C1 segment of cervical spinal cord (tissue), 14 donors: ENCODE data around the gene EID3.
"Not testable (repeated sequence)": the region's sequence is repeated elsewhere in the genome, so short reads cannot be mapped to it uniquely, and the experiment has no call there.

Source experiments
- DNase-seq, 14 donors: peaks; one replicate each; lab custom pipeline; 2025; lab: John Stamatoyannopoulos, UW

EID3 gene

GRCh38 chr12:104303538-104304151 lies at the start of gene EID3:
Gene EID3, plus strand, starts transcription at chr12:104303739. Its CDS starts 196 bp downstream, at chr12:104303935.
- peak; percentile 8 to 92 (median 79) for DNase-seq

- DNase-seq: no peak
Measured at GRCh38 chr12:104257913-104258472, 45.5 kb upstream of the EID3 start.

DNA sequence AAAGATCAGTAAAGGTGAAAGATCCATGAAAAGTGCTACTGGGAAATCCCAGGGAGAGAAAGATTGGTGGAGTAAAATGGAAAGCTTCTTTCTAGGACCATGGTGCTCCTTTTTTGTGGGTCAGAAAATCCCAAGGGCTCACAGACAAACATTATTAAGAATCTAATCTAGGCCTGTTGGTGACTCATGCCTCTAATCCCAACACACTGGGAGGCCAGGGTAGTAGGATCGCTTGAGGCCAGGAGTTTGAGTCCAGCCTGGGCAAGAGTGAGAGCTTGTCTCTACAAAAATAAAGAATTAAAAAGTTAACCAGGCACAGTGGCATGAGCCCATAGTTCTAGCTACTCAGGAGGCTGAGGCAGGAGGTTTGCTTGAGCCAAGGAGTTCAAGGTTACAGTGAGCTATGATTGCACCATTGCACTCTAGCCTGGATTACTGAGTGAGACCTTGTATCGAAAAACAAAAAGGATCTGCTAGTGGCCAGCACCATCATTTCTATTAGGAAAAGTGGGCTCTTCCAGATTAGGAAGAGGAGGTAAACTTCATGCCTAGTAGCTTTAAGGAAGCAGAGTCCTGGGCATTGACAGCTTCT lies 45.0 kb upstream of the EID3 start:
- no peak for DNase-seq

- DNase-seq: no peak
Measured at GRCh38 chr12:104263026-104263425, 40.5 kb upstream of the EID3 start.

DNA sequence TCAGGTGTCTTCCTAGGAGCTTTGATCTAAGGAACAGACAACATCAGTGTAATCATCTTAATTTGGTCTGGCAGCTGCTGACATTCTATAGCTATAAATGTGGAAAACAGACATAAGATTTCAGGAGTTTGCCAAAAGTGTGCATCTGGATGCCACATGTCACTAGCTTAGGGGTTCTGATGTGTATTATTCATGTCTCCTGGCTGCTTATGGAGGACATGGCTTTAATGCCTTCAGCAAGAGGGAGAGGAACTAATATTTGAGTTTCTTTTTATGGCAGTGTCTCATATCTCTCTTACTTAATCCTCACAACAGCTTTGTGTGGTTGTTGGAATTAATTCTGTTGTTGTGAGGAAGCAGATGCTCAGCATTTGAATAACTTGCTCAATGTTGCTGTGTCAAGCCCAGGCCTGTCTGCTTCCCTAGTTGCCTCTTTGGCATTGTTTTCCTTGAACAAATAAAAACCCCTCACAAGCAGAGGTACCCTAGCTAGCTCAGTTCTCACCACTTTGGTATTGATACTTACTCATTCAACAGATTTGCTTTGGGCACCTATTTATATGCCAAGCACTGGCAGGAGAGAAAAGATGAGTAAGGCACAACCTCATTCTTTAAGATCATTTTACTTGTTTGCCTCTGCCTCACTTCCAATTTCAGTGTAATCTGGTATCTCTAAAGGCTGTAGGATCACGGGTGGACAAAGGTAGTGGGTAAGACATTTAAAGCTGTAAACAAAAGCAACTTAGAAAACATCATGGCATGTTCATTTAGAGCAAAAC lies 39.8 kb upstream of the EID3 start:
- no peak for DNase-seq

DNA sequence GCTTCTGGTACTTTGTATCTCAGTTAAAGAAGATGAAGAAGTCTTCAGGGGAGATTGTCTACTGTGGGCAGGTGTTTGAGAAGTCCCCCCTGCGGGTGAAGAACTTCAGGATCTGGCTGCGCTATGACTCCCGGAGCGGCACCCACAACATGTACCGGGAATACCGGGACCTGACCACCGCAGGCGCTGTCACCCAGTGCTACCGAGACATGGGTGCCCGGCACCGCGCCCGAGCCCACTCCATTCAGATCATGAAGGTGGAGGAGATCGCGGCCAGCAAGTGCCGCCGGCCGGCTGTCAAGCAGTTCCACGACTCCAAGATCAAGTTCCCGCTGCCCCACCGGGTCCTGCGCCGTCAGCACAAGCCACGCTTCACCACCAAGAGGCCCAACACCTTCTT lies 38.1 kb upstream of the EID3 start:
- not testable (repeated sequence) for DNase-seq

DNA sequence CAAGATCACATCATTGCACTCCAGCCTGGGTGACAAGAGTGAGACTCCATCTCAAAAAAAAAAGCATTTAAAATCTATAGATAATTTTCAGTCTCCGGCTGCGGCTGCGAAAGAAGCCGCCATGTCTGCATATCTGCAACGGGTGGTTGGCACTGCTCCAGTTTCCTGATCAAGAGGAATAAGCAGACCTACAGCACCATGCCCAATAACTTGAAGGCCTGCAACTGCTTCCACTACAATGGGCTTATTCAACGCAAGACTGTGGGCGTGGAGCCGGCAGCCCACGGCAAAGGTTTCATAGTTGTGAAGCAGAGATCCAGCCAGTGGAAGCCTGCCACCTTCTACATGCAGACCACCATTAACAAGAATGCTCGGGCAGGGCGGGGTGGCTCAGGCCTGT lies 30.6 kb upstream of the EID3 start:
- DNase-seq: no peak

GRCh38 chr12:104273503-104273902 lies 30.0 kb upstream of the EID3 start:
- DNase-seq: no peak

DNA sequence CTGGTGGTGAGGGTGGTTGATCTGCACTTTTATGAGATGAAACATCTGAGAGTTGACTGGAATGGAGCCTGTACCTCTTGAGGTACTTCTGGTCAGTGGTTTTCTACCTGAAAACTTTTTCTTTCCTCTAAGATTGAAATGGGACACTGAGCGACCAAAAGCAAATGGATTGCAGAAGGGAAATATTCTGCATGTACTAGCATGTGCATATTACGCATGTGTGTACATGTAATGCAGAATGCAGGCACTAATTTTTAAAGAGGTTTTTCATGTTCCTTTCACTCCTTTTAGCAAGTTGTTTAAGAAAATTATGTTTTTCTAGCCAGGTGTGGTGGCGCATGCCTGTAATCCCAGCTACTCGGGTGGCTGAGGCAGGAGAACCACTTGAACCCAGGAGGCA lies 28.7 kb upstream of the EID3 start:
- DNase-seq: no peak

GRCh38 chr12:104275689-104276088 lies 27.9 kb upstream of the EID3 start:
- DNase-seq: no peak

DNA sequence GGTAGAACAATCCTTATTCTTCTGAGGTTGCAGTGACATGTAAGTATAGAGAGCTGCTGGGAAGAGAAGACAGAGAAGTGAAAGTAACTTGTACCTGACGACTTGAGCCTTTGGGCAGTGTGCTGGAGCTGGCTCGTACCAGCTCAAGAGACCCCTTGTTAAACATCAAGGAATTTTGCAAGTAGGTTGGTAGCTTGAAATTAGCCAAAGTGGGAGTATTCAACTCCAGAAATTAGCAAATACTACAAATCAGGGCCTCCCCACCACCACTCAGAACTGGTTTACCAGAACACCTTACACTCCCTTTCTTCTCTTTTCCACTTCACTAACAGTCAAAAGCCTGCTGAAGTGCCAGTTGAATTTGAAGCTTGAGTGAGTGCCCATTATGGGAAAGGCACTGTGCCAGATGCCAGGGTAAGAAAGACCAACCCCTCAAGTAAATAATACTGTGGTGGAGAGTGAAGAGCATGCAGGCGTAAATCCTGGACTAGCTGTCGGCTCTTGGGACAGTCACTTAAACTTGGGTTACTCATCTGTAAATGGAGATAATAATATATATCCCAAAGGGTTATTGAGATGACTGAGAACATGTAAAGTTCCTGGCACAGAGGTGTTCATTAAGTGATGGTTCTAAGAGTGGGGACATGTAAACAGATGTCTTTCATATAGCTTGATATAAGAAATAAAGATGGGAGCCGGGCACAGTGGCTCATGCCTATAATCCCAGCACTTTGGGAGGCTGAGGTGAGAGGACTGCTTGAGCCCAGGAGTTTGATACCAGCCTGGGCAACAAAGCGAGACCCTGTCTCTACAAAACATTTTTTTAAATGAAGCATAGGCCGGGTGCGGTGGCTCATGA lies 27.0 kb upstream of the EID3 start:
- peak in 2 of 14 donors; percentile 2 to 3 for DNase-seq

DNA sequence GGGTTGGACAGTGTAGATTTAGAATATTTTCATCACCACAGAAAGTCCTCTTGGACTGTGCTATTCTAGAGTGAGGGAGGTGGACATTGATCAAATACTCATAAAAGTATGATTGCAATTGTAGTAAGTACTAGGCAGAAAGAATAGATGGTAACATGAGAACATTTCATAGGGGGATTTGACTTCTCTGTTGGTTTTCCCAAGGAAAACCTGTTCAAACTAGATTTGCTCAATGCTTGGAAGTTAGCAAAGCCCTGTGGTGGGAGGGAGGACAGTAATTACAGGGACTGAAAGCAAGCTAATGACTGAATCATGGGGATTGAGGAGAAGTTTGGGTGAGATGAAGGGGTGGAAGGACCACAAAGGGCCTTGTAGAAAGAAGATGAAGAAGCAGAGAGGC lies 24.4 kb upstream of the EID3 start:
- no peak for DNase-seq

- no peak for DNase-seq
Measured at GRCh38 chr12:104280111-104280510, 23.4 kb upstream of the EID3 start.

- DNase-seq: no peak
Measured at GRCh38 chr12:104280717-104281458, 22.7 kb upstream of the EID3 start.

GRCh38 chr12:104281636-104282035 lies 21.9 kb upstream of the EID3 start:
- no peak for DNase-seq

- DNase-seq: no peak
Measured at GRCh38 chr12:104282109-104282508, 21.4 kb upstream of the EID3 start.

DNA sequence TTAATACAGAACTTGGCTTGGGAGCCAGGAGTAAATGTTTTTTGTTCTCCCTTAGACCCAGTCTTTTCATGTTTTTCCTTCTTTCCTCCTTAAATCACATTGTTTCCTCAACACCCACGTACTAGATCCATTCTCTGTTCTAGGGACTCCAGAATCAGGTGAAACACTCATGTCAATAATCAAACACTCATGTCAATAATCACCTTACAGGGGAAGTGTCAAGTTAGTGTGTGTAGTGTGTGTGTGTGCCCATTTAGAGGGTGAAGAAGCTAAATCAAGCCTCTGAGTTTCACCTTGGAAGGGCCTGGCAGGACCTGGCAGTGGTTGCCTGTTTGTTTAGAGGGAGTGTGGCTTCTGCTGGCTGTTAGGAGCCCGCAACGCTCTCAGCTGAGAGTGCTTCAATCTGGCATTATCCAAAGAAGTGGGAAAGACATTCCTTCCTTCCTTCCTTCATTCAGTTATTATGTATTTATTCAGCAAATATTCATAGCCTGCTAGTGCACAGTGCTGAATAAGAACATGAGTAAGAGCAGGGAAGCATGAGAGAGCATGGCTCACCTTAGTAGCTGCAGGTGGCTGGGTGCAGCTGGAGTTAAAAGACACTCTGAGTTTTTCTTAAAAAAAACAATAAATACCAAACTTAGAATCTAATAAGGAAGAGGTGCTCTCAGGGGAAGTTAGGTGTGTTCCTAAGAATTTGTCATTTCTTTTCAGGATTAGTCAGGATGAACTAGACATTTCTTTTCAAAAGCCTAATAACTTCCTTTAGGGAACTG lies 17.6 kb upstream of the EID3 start:
- DNase-seq: peak in 5 of 14 donors; percentile 1 to 15 (median 3)

DNA sequence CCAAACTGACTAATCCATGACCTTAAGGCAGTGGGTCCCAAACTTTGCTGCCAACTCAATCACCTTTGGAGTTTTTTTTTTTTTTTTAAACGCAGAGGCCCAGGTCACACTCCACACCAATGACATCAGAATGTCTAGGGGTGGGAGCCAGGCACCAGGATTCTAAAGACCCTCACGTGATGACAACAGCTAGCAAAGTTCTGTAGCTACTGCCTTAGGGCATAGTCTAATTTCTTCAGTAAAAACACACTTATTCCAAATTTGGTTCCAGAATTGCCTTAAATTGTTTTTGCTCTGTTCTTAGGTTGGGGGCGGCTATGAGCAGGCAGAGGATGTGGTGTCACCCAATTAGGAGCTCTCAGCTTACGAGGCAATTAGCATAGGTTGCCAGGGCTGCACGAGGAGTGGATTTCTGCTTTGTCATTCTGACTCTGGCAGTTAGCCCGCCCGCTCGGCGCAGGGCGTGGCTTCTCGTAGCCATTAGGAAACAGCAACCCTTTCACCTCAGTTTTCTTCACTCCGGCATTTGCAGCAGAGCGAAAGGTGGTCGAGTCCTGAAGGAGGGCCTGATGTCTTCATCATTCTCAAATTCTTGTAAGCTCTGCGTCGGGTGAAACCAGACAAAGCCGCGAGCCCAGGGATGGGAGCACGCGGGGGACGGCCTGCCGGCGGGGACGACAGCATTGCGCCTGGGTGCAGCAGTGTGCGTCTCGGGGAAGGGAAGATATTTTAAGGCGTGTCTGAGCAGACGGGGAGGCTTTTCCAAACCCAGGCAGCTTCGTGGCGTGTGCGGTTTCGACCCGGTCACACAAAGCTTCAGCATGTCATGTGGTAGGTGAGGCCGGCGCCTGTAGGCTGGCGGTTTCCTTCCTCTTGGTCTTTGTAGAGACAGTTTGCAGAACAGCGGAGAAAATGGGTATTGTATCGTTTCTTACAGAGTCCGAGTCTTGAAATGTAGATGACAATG lies 16.7 kb upstream of the EID3 start:
- peak; percentile 37 to 91 (median 84) for DNase-seq
